Measurements from ENCODE around the gene KPTN.
A peak's percentile ranks its signal among the peaks of the same experiment; 100 is the strongest.

The KPTN gene

GRCh38 chr19:47526798-47527197 lies 42.8 kb upstream of the KPTN start:
- Histone ChIP-seq H2AFZ (ENCODE audit: low read length) (no peak overlapping the region), H3K27me3 (ENCODE audit: insufficient read depth, low read length, poor library complexity, severe bottlenecking) (no peaks in the 10 kb centered on the region), H3K9me2 (replicated peaks; ENCODE audit: low read depth, low read length) (no peaks in the 10 kb centered on the region), H3K36me3 (ENCODE audit: insufficient read depth, low read length) (no peaks in the 10 kb centered on the region), H3K4me2 (ENCODE audit: low read depth, low read length, poor library complexity, severe bottlenecking) (no peak overlapping the region), H3F3A (ENCODE audit: low read depth) (no peaks in the 10 kb centered on the region), H3K9me3 (ENCODE audit: insufficient read depth, low read depth, low read length) (no peaks in the 10 kb centered on the region), H3K4me3 (ENCODE audit: low read length, poor library complexity, severe bottlenecking) (no peak overlapping the region), H3K4me1 (ENCODE audit: insufficient read depth, low read length, poor library complexity, severe bottlenecking) (peaks cover 4% of the 10 kb centered on the region), H3K9ac (ENCODE audit: low read depth, low read length, poor library complexity, severe bottlenecking) (no peak overlapping the region), H3K79me2 (ENCODE audit: insufficient read depth, low read length) (no peaks in the 10 kb centered on the region), H4K20me1 (ENCODE audit: insufficient read depth, low read length, poor library complexity, severe bottlenecking) (no peaks in the 10 kb centered on the region)
- TF ChIP-seq EZH2phosphoT487 (IDR thresholded peaks at IDR 0.05; ENCODE audit: borderline replicate concordance) = no peak
- no peak for TF ChIP-seq CTCF (conservative IDR thresholded peaks at IDR 0.05; ENCODE audit: low read length)

GRCh38 chr19:47523473-47523872 lies 39.5 kb upstream of the KPTN start:
- no peak overlapping the region for H3K4me2 ChIP-seq (ENCODE audit: low read depth, low read length, poor library complexity, severe bottlenecking)
- no peaks in the 10 kb centered on the region for H3K36me3 ChIP-seq (ENCODE audit: insufficient read depth, low read length)
- H3K9ac ChIP-seq (ENCODE audit: low read depth, low read length, poor library complexity, severe bottlenecking) = peak overlapping the region; percentile 23
- TF ChIP-seq EZH2phosphoT487 (IDR thresholded peaks at IDR 0.05; ENCODE audit: borderline replicate concordance) = no peak
- no peak for TF ChIP-seq CTCF (conservative IDR thresholded peaks at IDR 0.05; ENCODE audit: low read length)
- no peak overlapping the region for H2AFZ ChIP-seq (ENCODE audit: low read length)
- peaks cover 29% of the 10 kb centered on the region for H3K4me1 ChIP-seq (ENCODE audit: insufficient read depth, low read length, poor library complexity, severe bottlenecking)
- no peaks in the 10 kb centered on the region for H3K27me3 ChIP-seq (ENCODE audit: insufficient read depth, low read length, poor library complexity, severe bottlenecking)
- H4K20me1 ChIP-seq (ENCODE audit: insufficient read depth, low read length, poor library complexity, severe bottlenecking) = no peaks in the 10 kb centered on the region
- H3F3A ChIP-seq (ENCODE audit: low read depth) = no peaks in the 10 kb centered on the region
- H3K9me2 ChIP-seq (replicated peaks; ENCODE audit: low read depth, low read length) = no peaks in the 10 kb centered on the region
- no peaks in the 10 kb centered on the region for H3K9me3 ChIP-seq (ENCODE audit: insufficient read depth, low read depth, low read length)
- H3K4me3 ChIP-seq (ENCODE audit: low read length, poor library complexity, severe bottlenecking) = no peak overlapping the region
- H3K79me2 ChIP-seq (ENCODE audit: insufficient read depth, low read length) = no peaks in the 10 kb centered on the region

GRCh38 chr19:47521473-47522180 lies 37.6 kb upstream of the KPTN start:
- TF ChIP-seq CTCF (conservative IDR thresholded peaks at IDR 0.05; ENCODE audit: low read length) (no peak), EZH2phosphoT487 (IDR thresholded peaks at IDR 0.05; ENCODE audit: borderline replicate concordance) (no peak)
- Histone ChIP-seq H3K9ac (ENCODE audit: low read depth, low read length, poor library complexity, severe bottlenecking) (peak overlapping the region; percentile 16), H4K20me1 (ENCODE audit: insufficient read depth, low read length, poor library complexity, severe bottlenecking) (no peaks in the 10 kb centered on the region), H2AFZ (ENCODE audit: low read length) (no peak overlapping the region; the same call in 1 of the 2 replicates), H3K79me2 (ENCODE audit: insufficient read depth, low read length) (no peaks in the 10 kb centered on the region), H3K4me2 (ENCODE audit: low read depth, low read length, poor library complexity, severe bottlenecking) (peak overlapping the region; percentile 42), H3K9me2 (replicated peaks; ENCODE audit: low read depth, low read length) (no peaks in the 10 kb centered on the region), H3F3A (ENCODE audit: low read depth) (no peaks in the 10 kb centered on the region), H3K4me3 (ENCODE audit: low read length, poor library complexity, severe bottlenecking) (peak overlapping the region; percentile 30), H3K4me1 (ENCODE audit: insufficient read depth, low read length, poor library complexity, severe bottlenecking) (peaks cover 45% of the 10 kb centered on the region), H3K36me3 (ENCODE audit: insufficient read depth, low read length) (no peaks in the 10 kb centered on the region), H3K27me3 (ENCODE audit: insufficient read depth, low read length, poor library complexity, severe bottlenecking) (no peaks in the 10 kb centered on the region), H3K9me3 (ENCODE audit: insufficient read depth, low read depth, low read length) (no peaks in the 10 kb centered on the region)
